Osteocyte (in vitro differentiated cells): Measurements from ENCODE around the gene NLRC5. TPM values are rescaled to one million over a fixed set of nuclear protein-coding genes. Genes with fewer than 3 reads are reported as not detected.
"Not testable (repeated sequence)": the region's sequence is repeated elsewhere in the genome, so short reads cannot be mapped to it uniquely, and the experiment has no call there.

Experiments used
- DNase-seq: peaks from one replicate; pipeline ENCODE4 v3.0.0; 2021; ENCODE audit warnings: mixed read lengths; ENCODE audit not compliant: unreplicated experiment; ENCODE audit errors: extremely low spot score
- H3K27ac Mint-ChIP-seq: one replicate; pipeline ENCODE4 v1.8.0; 2021; ENCODE audit warnings: mild to moderate bottlenecking, mixed read lengths; ENCODE audit not compliant: unreplicated experiment
- H3K27me3 Mint-ChIP-seq: one replicate; pipeline ENCODE4 v1.8.0; 2021; ENCODE audit warnings: mixed read lengths; ENCODE audit not compliant: unreplicated experiment
- H3K36me3 Mint-ChIP-seq: one replicate; pipeline ENCODE4 v1.8.0; 2021; ENCODE audit warnings: mixed read lengths; ENCODE audit not compliant: unreplicated experiment
- H3K4me1 Mint-ChIP-seq: one replicate; pipeline ENCODE4 v1.8.0; 2021; ENCODE audit warnings: mixed read lengths; ENCODE audit not compliant: unreplicated experiment
- H3K4me3 Mint-ChIP-seq: one replicate; pipeline ENCODE4 v1.8.0; 2021; ENCODE audit warnings: mild to moderate bottlenecking, moderate library complexity, mixed read lengths; ENCODE audit not compliant: unreplicated experiment
- H3K9me3 Mint-ChIP-seq: one replicate; pipeline ENCODE4 v1.8.0; 2021; ENCODE audit warnings: mixed read lengths; ENCODE audit not compliant: unreplicated experiment
- CTCF ChIP-seq: fragments of 200-600 bp; sonication (generic); IDR thresholded peaks from 2 replicates; pipeline ENCODE4 v1.5.0; 2021; ENCODE audit warnings: antibody characterized with exemption, mild to moderate bottlenecking, moderate library complexity
- total RNA-seq: library from RNA; stranded (reverse); gene quantifications from 2 replicates; pipeline ENCODE4 v1.2.1, GENCODE V29; 2021

NLRC5 gene
- total RNA-seq, 1 donor from 2014 or later = 24.7 TPM

GRCh38 chr16:57062329-57062728 lies 73.0 kb downstream of the NLRC5 start:
- Mint-ChIP-seq H3K4me3 (no peak overlapping the region), H3K4me1 (peaks cover 22% of the 10 kb centered on the region), H3K9me3 (no peaks in the 10 kb centered on the region), H3K27ac (peak overlapping the region; percentile 80), H3K27me3 (no peaks in the 10 kb centered on the region), H3K36me3 (peaks cover 5% of the 10 kb centered on the region)
- DNase-seq = no peak
- no peak for TF ChIP-seq CTCF

GRCh38 chr16:57063189-57063588 lies 73.8 kb downstream of the NLRC5 start:
- DNase-seq, H3K4me3 Mint-ChIP-seq, H3K27ac Mint-ChIP-seq, H3K36me3 Mint-ChIP-seq, H3K9me3 Mint-ChIP-seq, H3K27me3 Mint-ChIP-seq: not testable (repeated sequence)
- peaks cover 22% of the 10 kb centered on the region for H3K4me1 Mint-ChIP-seq

DNA sequence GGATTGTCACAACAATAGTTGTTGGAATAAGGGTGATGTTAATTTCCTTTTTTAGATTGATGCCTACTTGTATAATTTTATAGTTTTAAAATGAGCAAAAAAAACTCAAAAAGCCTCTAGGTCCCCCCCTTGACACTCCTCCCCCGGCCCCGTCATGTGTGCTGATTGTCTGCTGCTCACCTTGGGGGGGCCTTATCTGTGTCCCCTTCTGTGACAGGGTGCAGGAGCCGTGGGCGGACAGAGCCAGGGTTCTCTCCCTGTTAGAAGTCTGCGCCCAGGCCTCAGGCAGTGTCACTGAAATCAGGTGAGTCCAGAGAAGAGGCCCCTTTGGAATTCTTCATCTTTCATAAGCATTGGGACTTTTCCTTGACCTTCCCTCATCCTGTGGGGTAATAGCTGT lies 75.6 kb downstream of the NLRC5 start:
- Mint-ChIP-seq H3K9me3 (no peaks in the 10 kb centered on the region), H3K27me3 (no peaks in the 10 kb centered on the region), H3K27ac (no peak overlapping the region), H3K4me1 (peaks cover 21% of the 10 kb centered on the region), H3K36me3 (no peaks in the 10 kb centered on the region), H3K4me3 (no peak overlapping the region)
- no peak for DNase-seq
- no peak for TF ChIP-seq CTCF

- Mint-ChIP-seq H3K9me3 (no peaks in the 10 kb centered on the region), H3K36me3 (no peaks in the 10 kb centered on the region), H3K4me1 (peaks cover 5% of the 10 kb centered on the region), H3K27ac (no peak overlapping the region), H3K4me3 (no peak overlapping the region), H3K27me3 (no peaks in the 10 kb centered on the region)
- TF ChIP-seq CTCF = no peak
- no peak for DNase-seq
These were observed 77.3 kb downstream of the NLRC5 start for GRCh38 chr16:57066625-57067024.

- no peaks in the 10 kb centered on the region for H3K36me3 Mint-ChIP-seq
- H3K27me3 Mint-ChIP-seq = no peaks in the 10 kb centered on the region
- TF ChIP-seq CTCF = no peak
- DNase-seq = no peak
- no peaks in the 10 kb centered on the region for H3K9me3 Mint-ChIP-seq
- H3K4me1 Mint-ChIP-seq = peaks cover 6% of the 10 kb centered on the region
- no peak overlapping the region for H3K27ac Mint-ChIP-seq
- no peak overlapping the region for H3K4me3 Mint-ChIP-seq
These were observed 78.0 kb downstream of the NLRC5 start for GRCh38 chr16:57067347-57067746.

DNA sequence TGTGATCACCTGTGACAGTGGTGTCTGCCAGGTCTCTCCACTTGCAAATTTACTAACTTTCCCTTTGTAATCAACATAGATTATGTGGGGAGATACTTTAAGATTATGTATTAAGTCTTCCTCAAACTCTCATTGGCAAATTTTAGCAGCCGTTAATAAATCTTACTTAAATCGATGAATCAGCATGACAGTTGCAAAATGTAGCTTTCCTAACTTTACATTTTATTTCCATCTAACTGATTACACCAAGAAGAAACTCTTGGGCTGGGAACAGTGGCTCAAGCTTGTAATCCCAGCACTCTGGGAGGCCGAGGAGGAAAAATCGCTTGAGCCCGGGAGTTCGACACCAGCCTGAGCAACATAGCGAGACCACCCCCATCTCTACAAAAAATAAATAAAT lies 79.7 kb downstream of the NLRC5 start:
- Mint-ChIP-seq H3K4me3 (no peak overlapping the region), H3K27ac (no peak overlapping the region), H3K9me3 (no peaks in the 10 kb centered on the region), H3K36me3 (no peaks in the 10 kb centered on the region), H3K27me3 (no peaks in the 10 kb centered on the region), H3K4me1 (peaks cover 15% of the 10 kb centered on the region)
- TF ChIP-seq CTCF = no peak
- no peak for DNase-seq
